Caco-2 (cell line): ENCODE data around the gene WDR4. TPM values are rescaled to one million over a fixed set of nuclear protein-coding genes. Genes with fewer than 3 reads are reported as not detected.

Source experiments
- BruUV-seq: library from RNA; stranded (reverse); fragments of 400-500 nt; replicated peaks from 2 replicates; lab custom pipeline; 2021; lab: Mats Ljungman, UMichigan
- CTCF ChIA-PET: fragments of 300-600 bp; sonication (Branson Sonifier 250); formaldehyde crosslinking; loops from one replicate; lab custom pipeline; 2022; ENCODE audit warnings: antibody characterized with exemption; lab: Charles Lee
- POLR2A ChIA-PET: fragments of 300-600 bp; sonication (Branson Sonifier 250); formaldehyde crosslinking; loops from one replicate; lab custom pipeline; 2022; ENCODE audit warnings: antibody characterized with exemption; lab: Charles Lee
- DNase-seq, 2 experiments: peaks; one replicate each; pipeline versions ENCODE4 v3.0.0 to v3.0.0-alpha.2; 2020 to 2022
- H3K27me3 ChIP-seq: replicated peaks from 2 replicates; pipeline ENCODE4 v1.6.0; 2011; ENCODE audit warnings: low read length; ENCODE audit not compliant: control insufficient read depth, insufficient read depth
- H3K36me3 ChIP-seq: 2 replicates; pipeline ENCODE4 v1.5.1; 2011; ENCODE audit warnings: low read length; ENCODE audit not compliant: control insufficient read depth, insufficient read depth
- H3K4me1 ChIP-seq: fragments of 250-450 bp; sonication (Bioruptor Pico); 2 replicates; pipeline ENCODE4 v1.5.1; 2020; ENCODE audit warnings: mild to moderate bottlenecking
- H3K4me3 ChIP-seq: 2 replicates; pipeline ENCODE4 v1.5.1; 2011; ENCODE audit warnings: low read depth, mild to moderate bottlenecking, control low read depth, low read length
- H3K9me3 ChIP-seq: fragments of 250-450 bp; sonication (Bioruptor Pico); 2 replicates; pipeline ENCODE4 v1.5.1; 2020; ENCODE audit warnings: mild to moderate bottlenecking, moderate library complexity
- H3K27ac Mint-ChIP-seq: one replicate; pipeline ENCODE4 v1.8.0; 2022; ENCODE audit warnings: mixed read lengths; ENCODE audit not compliant: unreplicated experiment
- H3K27me3 Mint-ChIP-seq: one replicate; pipeline ENCODE4 v1.8.0; 2022; ENCODE audit warnings: mixed read lengths; ENCODE audit not compliant: insufficient read depth, unreplicated experiment
- H3K36me3 Mint-ChIP-seq: one replicate; pipeline ENCODE4 v1.8.0; 2022; ENCODE audit warnings: mild to moderate bottlenecking, mixed read lengths; ENCODE audit not compliant: insufficient read depth, unreplicated experiment
- H3K4me1 Mint-ChIP-seq: one replicate; pipeline ENCODE4 v1.8.0; 2022; ENCODE audit warnings: low read depth, mixed read lengths; ENCODE audit not compliant: unreplicated experiment
- H3K4me3 Mint-ChIP-seq: one replicate; pipeline ENCODE4 v1.8.0; 2022; ENCODE audit warnings: mild to moderate bottlenecking, moderate library complexity, mixed read lengths; ENCODE audit not compliant: unreplicated experiment
- H3K9me3 Mint-ChIP-seq: one replicate; pipeline ENCODE4 v1.8.0; 2022; ENCODE audit warnings: mixed read lengths; ENCODE audit not compliant: unreplicated experiment
- CTCF ChIP-seq, 2 experiments: fragments of 200-600 bp in 1 of 2; IDR thresholded peaks; 1 replicate in 1 of 2; 2 replicates in 1 of 2; pipeline versions ENCODE4 v1.5.1 to v1.8.0; 2011 to 2022; ENCODE audit warnings: antibody characterized with exemption in 1 of 2, control low read depth in 1 of 2, inconsistent platforms in 1 of 2, low read depth in 1 of 2, low read length in 1 of 2, mild to moderate bottlenecking in 1 of 2, moderate library complexity in 1 of 2; ENCODE audit not compliant: insufficient read depth in 1 of 2, severe bottlenecking in 1 of 2, unreplicated experiment in 1 of 2
- intact Hi-C: fragments of 100-400 bp; cut with micrococcal nuclease; formaldehyde crosslinking; loops from one replicate; pipeline ENCODE4 v1.10.0; 2022; ENCODE audit not compliant: unreplicated experiment
- total RNA-seq: library from RNA; stranded (reverse); gene quantifications from 2 replicates; pipeline ENCODE4 v1.2.3, GENCODE V29; 2022

The WDR4 gene
- total RNA-seq, 1 experiment from 2014 or later: 35.0 TPM

- intact Hi-C loops: no loop called here
- Histone ChIP-seq H3K36me3 (peaks cover 2% of the 10 kb centered on the region; the same call in 1 of the 2 replicates), H3K4me3 (no peak overlapping the region), H3K9me3 (no peaks in the 10 kb centered on the region), H3K4me1 (no peaks in the 10 kb centered on the region), H3K27me3 (no peaks in the 10 kb centered on the region)
- peaks cover 78% of the 10 kb centered on the region for H3K36me3 Mint-ChIP-seq
- no peak overlapping the region for H3K4me3 Mint-ChIP-seq
- H3K9me3 Mint-ChIP-seq: no peaks in the 10 kb centered on the region
- no peak overlapping the region for H3K27ac Mint-ChIP-seq
- CTCF ChIA-PET: no interaction called here
- no peak for TF ChIP-seq CTCF (IDR thresholded peaks at IDR 0.05; ENCODE audit: insufficient read depth in 1 of 2, low read depth in 1 of 2, low read length in 1 of 2, severe bottlenecking in 1 of 2, unreplicated experiment in 1 of 2)
- no TSS peak for BruUV-seq
- no peak for DNase-seq
- H3K4me1 Mint-ChIP-seq: no peaks in the 10 kb centered on the region
- POLR2A ChIA-PET: no interaction called here
- no peaks in the 10 kb centered on the region for H3K27me3 Mint-ChIP-seq
Observed at GRCh38 chr21:42858185-42858847, 21.0 kb downstream of the WDR4 start.

GRCh38 chr21:42857216-42857615 lies 22.1 kb downstream of the WDR4 start:
- intact Hi-C loops: no loop called here
- no peak overlapping the region for H3K4me3 ChIP-seq
- peaks cover 2% of the 10 kb centered on the region; the same call in 1 of the 2 replicates for H3K36me3 ChIP-seq
- H3K36me3 Mint-ChIP-seq: peaks cover 75% of the 10 kb centered on the region
- no peak for TF ChIP-seq CTCF (IDR thresholded peaks at IDR 0.05; ENCODE audit: insufficient read depth in 1 of 2, low read depth in 1 of 2, low read length in 1 of 2, severe bottlenecking in 1 of 2, unreplicated experiment in 1 of 2)
- H3K4me1 Mint-ChIP-seq: no peaks in the 10 kb centered on the region
- no peak for DNase-seq
- no peaks in the 10 kb centered on the region for H3K27me3 ChIP-seq
- no peaks in the 10 kb centered on the region for H3K4me1 ChIP-seq
- H3K27ac Mint-ChIP-seq: no peak overlapping the region
- H3K9me3 Mint-ChIP-seq: no peaks in the 10 kb centered on the region
- no peak overlapping the region for H3K4me3 Mint-ChIP-seq
- ChIA-PET POLR2A (no interaction called here), CTCF (interaction anchor here (0.6 kb wide), 1 partner anchor 108 kb away, joined by 3 read pairs; no protein-coding TSS in a partner anchor)
- no peaks in the 10 kb centered on the region for H3K9me3 ChIP-seq
- H3K27me3 Mint-ChIP-seq: no peaks in the 10 kb centered on the region
- BruUV-seq: no TSS peak

- no peak overlapping the region for H3K4me3 Mint-ChIP-seq
- Histone ChIP-seq H3K4me3 (no peak overlapping the region), H3K9me3 (no peaks in the 10 kb centered on the region), H3K36me3 (peaks cover 2% of the 10 kb centered on the region; the same call in 1 of the 2 replicates), H3K27me3 (no peaks in the 10 kb centered on the region), H3K4me1 (no peaks in the 10 kb centered on the region)
- peaks cover 76% of the 10 kb centered on the region for H3K36me3 Mint-ChIP-seq
- CTCF ChIA-PET: no interaction called here
- no peaks in the 10 kb centered on the region for H3K9me3 Mint-ChIP-seq
- TF ChIP-seq CTCF (IDR thresholded peaks at IDR 0.05; ENCODE audit: insufficient read depth in 1 of 2, low read depth in 1 of 2, low read length in 1 of 2, severe bottlenecking in 1 of 2, unreplicated experiment in 1 of 2): no peak
- DNase-seq: no peak
- POLR2A ChIA-PET: no interaction called here
- H3K27ac Mint-ChIP-seq: no peak overlapping the region
- BruUV-seq: no TSS peak
- intact Hi-C loops: no loop called here
- no peaks in the 10 kb centered on the region for H3K27me3 Mint-ChIP-seq
- H3K4me1 Mint-ChIP-seq: no peaks in the 10 kb centered on the region
Observed at GRCh38 chr21:42855937-42856335, 23.4 kb downstream of the WDR4 start.
